CD4-positive, alpha-beta T cell treated with Interleukin-1 beta for 1 hour (primary cell): ENCODE results near the gene MTTP.

Experiments
- DNase-seq, 2 donors: peaks; one replicate each; pipeline ENCODE4 v3.0.0-alpha.2; 2020 to 2022

Gene MTTP

DNA sequence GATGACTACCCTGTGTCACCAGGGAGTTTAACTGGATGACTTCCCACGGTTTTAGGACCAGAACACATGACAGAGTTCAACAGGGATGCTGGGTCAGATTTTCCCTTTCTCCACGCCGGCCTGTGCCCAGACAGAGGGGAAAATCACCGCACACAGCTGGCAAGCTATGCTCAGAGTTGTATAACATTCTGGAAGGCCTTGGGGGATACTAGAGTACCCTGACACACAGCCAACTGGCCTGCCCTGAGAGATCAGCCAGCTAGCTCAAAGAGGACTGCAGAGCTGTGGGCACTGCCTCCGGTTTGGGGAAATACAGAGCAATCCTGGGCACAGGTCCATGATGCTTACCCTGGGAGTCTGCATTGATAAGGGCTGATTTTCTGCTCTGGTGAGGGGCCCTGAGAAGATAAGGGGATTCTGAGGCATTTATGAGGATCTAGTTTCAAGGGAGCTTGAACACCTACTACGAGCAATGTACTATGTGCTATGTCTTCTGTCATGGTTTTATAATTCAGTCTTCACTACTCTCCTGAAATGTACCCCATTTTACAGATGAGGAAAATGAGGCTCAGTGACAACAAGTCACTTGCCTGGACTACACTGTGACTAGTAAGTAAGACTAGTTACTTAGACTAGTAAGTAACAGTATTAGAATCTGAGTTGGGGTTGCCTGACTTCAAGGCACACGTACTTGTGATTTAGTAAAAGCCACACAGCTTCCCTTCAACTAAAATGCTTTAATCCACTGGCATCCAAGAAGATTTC is 68.3 kb downstream of the MTTP start:
- no peak for DNase-seq

DNA sequence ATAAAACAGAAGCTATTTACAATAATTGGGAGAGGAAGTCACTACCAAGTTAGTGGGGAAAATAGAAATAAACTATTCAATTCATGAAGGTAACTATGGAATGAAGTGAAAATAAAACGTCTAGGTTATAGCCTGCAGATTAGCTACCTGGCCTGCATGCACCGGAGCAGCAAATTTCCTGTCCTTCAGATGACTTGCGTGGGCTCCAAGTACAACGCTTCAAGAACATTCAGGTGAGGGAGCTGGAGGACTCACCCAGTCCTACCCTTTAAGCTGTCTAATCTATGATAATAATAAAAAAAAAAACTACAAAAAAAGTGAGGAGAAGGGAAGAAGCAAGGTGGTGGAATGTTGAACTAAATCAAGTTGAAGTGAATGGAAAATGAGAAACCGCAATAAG is 69.8 kb downstream of the MTTP start:
- no peak for DNase-seq

DNA sequence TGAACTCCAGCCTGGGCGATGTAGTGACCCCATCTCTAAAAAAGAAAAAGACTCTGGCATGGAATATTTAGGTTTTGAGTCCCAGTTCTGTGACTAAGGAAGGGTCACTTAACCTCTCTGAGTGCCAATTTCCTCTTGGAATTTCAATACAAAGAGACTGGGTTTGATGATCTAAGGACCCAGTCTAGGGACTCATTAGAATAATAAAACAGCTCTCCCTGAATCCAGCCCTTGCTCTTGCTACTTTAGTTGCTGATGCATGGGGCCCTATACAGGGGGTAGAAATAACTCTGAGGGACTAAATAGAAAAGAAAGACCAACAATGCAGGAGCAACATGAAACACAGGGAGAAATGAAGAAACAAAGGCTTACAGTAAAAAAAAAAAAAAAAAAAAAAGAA is 70.4 kb downstream of the MTTP start:
- no peak for DNase-seq

DNA sequence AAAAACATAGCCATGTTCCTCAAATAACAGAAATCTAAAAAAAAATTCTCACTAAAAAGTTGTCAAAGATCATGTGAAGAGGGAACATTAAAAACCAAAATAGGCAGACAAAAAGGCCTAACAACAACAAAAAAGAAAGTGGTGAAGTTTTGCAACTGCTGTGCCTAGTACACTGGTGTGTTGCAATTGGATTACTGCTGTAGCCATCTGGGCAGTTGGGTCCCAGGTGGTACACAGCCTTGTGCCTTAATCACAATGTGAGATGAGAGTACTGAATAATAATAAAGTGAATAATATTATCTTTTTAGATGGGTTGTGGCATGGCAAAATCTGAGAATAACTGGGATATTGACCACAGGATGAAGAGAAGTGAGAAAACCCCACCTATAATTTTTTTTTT is 71.0 kb downstream of the MTTP start:
- DNase-seq = no peak

DNA sequence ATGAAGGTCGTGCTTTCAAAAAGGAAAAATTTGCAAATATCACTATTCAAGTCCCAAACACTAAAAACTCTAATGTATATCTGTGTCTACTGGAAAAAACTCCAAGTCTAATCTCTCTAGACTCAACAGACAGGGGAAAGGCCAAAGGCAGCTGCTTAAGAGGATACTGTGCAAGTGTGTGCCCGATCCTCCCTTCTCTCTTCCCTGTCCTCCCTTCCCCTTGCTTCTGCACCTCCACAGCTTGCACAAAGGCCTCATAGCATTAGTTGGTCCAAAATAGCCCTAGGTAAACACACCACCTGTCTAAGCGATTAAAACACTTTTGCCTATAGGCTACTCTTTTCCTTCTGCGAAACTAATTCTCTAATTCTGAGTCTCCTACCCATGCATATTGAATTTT is 72.4 kb downstream of the MTTP start:
- no peak for DNase-seq

DNA sequence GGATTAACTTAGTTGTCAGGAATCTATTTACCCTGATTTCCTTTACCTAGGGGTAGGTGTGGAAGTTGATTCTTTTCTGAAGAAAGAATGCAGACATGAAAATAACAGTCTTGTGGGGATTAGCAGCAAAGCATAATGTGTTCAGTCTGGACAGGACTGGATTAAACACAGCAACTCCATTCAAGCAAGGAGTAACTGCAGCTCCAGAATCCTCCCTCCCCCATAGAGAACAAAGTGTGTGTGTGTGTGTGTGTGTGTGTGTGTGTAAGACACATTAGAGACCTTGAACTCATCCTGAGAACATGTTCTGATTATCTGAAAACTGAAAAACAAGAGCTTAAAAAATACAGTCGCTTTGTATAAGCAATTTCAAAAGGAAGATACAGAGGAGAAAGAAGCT is 73.7 kb downstream of the MTTP start:
- no peak for DNase-seq

DNA sequence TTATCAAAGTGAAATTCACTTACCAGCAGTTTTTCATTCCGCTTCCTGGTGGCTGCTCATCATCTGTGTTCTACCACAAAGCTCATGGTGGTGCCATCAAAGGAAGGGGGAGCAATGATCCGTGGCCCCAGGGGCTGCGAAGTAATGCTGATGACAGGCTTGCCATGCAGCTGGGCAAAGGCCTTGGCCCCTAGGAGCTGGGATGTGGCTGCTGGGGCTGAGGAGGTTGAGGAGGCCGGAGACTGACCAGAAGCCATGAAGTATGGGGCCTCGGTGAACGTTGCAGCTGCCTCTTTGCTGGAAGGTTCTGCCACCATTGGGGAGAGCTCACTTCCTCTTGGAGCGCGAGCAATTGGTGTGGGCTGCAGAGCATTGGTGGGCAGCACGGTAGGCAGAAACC is 74.6 kb downstream of the MTTP start:
- no peak for DNase-seq

DNA sequence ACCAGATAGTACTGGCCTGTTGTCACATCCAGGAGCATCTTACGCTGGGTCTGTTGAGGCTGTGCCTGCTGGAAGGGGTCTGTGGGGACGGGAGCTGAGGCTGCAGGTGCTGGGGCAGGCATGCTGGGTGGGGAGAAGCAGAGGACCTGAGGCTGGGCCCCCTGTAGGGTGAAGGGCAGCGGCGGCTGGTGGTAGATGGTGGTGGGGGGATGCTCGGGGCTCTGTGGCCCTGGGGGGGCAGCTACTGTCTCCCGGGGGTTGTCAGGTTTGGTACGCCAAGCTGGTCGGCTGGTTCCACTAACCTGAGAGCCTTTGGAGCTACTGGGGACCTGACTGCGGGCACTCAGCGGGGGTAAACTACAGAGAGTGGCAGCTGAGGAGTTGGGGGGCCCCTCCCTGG is 75.2 kb downstream of the MTTP start:
- DNase-seq = no peak

DNA sequence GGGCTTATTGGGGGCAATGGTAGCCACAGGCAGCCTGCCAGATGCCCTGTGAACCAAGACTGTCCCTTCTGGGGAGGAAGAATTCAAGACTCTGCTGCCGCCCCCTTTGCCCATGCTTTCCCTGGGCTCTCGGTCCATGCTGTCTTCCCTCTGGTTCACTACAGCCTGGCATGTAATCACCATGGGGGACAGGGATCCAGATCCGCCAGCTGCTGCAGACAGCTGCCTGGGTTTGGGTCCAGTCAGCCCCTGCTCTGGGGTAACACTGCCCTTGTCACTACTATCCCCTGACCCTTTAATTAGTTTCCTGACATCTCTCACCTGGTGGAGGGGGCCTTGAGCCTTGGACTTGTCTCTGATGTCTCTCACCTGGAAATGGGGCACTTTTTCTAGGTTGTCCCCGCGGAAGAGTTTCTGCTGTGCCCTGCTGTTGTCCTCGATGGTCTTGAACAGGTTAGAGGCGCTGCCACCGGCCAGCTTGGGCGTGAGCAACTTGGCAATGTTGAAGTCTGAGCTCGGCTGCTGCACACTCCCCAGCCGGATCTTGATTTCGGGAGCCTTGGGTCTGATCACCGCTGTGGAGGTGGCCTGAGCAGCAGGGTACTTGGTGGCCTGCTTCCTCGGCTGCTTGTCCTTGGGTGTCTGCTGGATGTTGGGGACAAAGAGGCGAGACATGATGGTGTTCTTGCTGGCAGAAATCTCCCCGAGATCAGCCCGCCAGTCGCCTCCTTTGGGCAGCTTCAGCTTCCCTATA is 76.6 kb downstream of the MTTP start:
- DNase-seq = no peak

DNA sequence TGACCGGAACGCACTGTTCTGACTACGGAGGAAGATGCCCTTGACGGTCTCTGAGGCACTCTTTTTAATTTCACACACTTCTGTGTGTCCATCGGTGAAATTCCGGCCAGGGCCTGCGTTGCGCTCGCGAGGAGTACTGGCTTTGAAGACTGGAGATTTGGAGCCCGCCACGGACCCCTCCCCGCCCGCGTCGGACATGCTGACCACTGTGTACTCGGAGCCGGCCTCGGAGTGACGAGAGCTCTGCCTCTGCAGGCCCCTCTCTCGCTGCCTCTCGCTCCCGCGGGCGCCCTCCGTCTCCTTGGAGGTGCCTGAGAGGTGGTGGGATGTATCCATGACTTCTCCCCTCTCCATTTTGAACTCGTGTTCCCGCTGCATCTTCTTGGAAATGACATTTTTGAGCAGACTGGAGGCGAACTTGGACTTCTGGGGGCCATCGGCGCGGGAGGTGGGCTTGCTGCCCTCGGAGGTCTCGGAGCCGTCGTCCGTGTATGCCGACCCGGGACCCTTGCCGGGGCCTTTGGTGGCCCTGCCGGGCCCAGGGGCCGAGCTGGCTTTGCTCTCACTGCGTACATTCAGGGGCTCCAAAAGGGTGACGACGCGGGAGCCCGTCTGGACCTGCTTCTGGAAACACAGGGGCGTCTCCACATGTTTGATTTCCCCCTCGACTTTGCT is 77.3 kb downstream of the MTTP start:
- DNase-seq = no peak

DNA sequence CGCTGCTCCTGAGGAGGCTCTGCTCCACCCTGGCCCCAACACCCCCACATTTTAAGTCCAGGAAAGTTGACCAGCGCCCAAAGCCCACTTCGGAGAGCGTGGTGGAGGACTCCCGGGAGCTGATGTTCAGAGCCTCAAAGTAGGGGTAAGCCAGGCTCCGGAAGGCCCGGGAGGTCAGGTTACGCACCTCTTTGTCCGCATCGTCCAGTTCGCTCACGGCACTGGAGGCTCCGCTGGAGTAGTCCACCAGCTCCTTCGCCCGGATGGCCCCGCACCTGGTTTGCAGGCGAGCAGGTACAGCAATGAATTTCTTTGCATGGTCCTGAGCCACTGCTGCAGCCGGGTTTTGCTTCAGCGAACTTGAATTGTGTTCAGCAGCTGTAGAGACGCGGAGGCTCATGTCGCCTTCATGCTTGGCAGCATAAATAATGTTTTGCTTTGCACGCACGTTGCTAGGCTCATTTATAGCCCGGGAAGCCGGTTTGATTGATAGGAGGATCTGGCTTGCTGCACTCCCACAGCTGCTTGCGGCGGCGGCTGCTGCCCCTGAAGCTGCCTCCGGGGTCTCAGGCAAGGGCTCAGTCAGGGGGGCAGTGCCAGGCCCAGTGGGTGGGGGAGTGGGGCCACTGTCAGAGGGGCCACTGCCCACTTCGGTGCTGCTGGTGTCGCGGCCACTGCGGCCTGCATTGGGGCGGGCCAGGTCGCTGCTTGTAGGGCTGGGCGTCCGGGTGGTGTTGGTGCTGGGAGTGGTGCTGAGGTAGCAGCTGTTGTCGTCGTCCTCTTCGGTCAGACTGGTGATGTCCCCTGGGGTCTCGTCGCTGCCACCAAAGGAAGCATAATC is 78.2 kb downstream of the MTTP start:
- DNase-seq = no peak

DNA sequence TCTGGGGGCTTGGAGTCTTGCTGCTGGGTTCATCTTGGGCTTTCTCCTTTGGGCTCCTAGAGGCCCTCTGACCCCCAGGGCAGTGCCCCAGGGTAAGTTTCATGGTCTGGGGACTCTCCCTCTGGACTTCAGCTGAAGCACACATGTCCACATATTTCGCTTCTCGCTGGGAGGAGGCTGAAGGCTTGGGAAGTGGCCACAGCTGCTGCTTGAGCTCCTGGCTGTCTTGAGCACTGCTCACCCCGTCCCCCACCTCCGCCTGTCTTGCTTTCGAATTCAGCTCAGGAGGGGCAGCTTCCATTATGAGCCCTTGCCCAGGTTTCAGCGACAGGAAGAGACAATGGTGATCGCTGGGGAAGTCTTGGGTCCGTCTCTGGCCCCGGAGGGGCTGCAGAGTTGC is 79.3 kb downstream of the MTTP start:
- no peak for DNase-seq

DNA sequence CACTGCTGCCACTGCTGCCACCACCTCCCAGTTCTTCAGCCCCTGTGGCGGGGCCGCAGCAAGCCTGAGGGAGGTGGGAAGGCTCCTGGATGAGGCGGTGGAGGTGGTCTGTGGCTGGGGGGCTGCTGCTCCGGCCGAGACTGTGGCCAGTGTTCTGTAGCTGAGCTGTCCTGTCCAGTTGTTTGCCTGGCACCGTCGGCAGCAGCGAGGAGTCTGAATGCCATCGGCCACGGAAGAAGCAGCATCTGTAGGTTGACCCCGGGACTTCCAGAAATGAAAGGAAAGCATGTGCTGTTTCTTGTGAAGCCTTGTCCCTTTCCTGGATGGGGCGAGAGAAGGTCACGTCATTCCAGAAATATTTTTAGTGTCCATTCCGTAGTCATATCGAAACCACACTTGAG is 79.7 kb downstream of the MTTP start:
- DNase-seq = no peak

DNA sequence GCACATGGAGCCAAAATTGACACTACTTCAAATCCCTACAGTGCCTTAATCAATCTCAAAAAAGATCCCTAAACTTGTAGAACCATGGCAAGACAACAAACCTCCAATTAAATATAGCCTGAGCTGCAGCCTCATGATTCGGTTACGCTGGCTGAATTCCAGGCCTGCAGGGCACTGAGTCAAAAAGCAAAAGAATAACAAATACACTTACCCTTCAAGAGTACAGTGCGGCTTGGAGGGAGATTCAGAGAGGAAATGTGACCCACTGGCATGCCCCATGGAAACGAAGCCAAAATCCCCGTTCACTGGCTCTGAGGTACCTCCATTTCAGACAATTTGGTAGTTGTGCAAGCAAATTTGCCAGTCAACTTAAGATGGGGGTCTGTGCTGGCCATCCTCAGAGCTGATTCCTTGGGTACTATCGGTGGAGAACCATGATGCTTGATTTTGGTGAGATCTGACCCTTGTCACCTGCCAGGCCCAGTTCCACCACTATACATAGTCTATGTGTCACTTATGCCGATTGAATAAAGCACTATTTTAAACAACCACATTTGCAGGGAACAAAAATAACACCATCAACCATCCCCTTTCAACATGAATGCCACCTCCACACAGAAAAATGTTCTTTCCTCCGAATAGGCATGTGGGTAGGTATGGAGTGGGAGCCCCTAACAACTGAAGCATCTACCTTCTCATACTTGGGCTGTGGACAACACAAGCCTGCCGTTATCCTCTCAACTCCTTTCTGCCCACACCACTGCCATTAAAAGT is 80.9 kb downstream of the MTTP start:
- no peak for DNase-seq

DNA sequence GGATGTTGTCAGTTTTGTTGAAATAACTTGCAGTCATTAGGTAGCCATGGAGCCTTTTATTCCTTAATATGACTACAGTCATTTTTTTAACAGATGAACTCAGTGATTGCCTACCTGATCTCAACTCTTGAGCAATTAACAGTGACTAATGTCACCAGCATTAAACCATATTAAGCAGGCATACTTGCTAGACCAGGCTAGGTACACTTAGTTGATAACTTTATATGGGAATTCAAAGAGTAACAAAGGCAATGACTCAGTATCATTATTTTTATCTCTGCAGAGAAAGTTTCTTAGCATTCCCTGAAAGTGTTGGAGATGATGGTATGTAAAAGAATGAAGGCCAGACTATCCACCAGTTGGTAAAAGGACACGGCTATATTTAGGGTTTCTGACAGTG is 83.2 kb downstream of the MTTP start, which contains the start of gene C4orf54:
Gene C4orf54 (minus strand): TSS at position 31 of the 400 bp plus-strand sequence. CDS start 3,180 bp downstream, outside the sequence.
- DNase-seq = no peak

DNA sequence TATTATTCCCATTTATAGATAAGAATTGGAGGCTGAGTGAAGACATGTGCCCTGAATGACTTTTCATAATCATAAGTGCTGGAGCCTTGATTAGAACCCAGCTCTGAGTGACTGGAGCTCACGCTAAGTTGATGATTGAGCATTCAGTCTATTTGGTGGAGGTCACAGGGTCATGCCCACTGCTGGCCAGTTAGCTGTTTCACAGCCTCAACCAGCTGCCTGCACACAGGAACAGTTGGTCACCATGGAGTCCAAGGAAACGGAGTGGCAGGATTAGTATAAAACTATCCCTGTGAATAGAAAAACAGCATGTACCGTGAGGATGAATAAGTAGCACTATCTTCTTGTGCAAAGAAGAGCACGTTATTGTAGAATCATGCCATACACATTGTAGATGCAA is 84.0 kb downstream of the MTTP start:
- DNase-seq = no peak

DNA sequence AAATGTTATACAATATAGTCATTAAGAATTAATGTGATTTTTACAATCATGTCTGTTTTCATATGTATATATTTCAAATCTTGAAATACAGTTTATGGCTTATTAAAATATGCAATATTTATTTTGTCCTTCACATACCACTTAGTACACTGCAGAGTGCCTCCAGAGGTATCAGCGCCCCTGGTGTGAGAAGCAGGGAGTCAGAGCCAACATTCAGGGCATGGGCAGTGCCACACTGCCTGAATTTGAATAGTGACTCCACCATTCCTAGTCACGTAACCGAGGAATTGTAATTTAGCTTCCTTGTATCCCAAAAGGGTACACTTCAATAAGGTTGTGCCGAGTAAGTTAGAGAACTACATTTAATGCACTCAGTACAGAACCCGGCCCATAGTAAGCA is 87.3 kb downstream of the MTTP start:
- DNase-seq = no peak

DNA sequence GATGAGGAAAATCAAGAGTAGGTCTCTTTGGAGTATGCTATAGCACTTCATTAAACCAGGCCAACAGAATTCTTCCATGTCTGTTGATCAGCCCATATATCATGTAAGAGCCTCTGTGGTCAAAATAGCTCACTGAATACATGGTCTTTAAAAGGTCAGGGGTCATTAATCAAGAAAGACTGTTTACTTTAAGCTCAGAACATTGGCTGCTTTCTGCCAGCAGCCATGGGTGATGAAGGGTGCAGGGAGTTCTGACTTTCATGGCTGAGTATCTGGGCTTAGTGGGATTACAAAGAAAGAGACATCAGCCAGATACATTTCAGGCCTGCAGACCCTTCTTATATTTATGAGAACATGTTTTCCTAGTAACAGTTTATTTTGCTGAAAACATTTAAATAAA is 90.1 kb downstream of the MTTP start:
- DNase-seq = no peak

DNA sequence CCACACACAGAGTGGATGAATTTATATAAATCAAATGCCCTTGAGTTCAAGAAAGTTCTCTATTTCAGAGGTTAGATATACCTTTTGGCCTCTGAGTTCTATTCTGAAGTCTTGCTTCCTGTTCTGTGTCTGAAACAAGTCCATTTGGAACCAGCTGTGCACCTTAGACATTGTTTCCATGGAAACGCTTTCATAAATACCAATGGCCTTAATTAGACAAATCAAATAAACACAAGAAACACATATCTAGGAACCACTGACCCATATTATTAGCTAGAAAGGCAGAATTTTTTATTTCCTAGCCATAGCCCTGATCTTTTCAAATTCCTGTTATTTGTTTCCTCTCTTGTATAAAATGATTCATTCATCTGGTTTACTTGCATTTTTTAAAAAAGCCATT is 91.4 kb downstream of the MTTP start:
- no peak for DNase-seq

DNA sequence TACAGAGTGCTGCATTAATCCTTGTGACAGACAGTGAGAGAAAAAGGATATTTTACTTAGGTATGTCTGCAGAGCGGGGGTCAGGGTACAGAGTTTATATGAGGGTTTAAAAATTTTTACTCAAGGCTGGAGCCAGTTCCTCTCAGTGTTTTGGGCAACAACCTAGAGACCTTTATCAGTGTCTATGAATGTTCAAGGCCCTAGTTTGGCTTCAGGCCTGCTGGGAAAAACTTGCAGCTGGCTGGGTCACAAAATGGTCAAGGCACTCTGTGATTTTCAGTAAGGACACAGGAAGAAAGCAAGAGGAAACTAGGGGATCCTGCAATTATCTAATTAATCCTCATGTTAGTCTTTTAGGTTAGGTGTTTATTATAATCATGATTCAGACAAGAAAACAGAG is 93.8 kb downstream of the MTTP start:
- DNase-seq = no peak

DNA sequence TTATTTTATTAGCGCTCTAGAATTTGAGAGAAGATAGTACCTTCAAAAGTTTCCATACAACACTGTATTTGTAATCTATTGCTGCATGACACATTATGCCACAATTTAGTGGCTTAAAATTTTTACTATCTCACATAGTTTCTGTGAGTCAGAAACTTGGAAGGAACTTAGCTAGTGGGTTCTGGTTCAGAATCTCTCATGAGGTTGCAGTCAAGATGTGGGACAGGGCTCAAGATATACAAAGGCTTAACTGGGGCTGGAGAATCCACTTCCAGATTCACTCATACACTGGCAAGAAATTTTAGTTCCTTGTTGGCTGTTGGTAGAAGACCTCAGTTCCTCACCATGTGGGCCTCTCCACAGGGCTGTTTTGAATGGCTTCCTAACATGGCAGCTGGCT is 94.5 kb downstream of the MTTP start:
- DNase-seq = no peak

DNA sequence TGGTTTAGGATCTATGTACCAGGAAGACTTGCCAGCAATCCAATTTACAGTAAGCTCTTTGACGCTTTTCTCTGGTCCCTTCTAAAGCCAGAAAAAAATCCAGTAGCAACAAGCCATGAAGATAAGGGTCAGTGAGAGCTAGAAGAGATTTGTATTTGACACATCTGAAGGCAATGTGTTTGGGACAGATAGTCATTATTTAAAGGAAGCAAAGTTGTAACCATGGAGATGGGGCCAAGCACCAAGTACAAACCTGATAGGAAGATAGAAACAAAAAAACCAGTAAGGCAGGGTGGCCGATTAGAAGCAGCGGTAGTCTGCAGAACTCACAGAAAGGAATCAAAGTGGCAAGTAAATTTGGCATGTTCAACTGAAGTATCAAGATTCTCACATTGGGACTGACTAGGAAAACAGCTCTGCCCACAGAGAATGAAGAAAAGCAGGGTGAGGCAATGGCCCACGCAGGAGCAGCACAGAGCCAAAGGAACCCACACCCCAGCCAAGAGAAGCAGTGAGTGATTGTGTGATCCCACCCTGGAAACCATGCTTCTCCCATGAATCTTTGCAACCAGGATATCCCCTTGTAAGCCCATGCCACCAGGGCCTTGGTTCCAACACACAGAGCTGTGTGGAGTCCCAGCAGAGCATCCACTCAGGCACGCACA is 95.9 kb downstream of the MTTP start:
- DNase-seq = no peak
